ENCODE results near the gene CPXM2.
"Not testable (repeated sequence)": the region's sequence is repeated elsewhere in the genome, so short reads cannot be mapped to it uniquely, and the experiment has no call there.

CPXM2 gene

DNA sequence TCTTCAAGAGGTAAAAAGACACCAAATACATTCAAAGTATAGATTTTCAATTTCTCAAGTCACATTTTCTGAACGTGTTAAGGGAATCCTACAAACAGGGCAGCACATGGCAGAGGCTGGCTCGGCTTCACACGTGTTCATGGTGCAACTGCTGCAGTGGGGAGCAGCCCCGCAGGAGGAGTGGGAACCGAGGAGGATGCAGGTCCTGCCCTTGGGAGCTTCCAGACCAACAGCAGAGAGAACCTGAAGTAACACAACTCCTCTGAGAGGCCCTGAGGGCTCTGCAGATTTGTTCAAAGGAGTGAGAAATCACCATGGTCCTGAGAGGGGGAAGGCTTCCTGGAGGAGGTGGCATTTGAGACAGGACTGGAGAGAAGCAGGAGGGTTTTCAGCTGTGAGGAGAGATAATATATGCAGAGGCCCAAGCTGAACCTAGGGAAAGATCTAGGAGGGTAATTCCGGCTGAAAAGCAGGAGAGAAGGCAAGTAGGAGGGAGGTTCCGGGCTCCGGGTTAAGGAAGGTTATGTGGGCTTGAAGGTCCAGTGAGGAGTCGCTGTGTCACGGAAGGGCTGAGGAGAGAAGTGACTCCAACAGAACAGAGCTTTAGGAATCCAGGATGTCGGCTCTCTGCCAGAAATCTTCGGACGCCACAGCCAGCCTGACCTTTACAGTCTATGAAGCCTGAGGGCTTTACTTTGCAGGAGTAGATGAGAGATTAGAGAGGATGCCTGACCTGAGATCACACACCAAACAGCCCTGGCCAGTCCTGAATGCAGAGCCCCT lies 148.0 kb downstream of the CPXM2 start:
- no peak for DNase-seq

DNA sequence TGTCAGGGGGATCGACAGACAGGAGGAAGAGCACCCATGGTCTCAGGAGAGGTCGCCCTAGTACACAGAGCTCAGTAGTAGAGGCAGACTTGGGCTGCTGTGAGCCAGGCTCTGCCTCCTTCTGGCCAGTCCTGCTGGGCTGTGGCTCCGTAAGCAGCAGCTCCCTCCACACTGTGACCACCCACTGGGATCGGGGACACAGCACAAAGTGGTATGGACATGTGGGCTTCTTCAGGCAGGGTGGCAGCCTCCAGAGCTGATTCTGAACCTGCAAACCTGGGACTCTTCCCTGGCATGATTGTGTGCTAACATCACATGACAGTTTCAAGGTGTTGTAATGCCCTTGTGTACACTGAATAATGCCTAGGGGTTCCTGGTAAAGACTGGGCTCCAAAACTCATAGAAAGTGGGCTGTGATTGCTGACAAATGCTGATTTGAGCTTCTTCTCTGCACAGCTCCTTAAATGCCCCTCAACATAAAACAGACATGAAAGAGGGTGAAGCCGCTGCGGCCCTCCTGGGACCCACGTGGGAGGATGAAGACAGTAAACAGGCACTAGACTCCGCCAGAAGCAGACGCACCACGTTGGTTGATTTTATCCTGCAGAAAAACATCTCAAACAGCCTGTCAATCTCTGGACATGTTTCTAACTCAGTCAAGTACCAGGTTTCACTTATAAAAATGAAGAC lies 148.7 kb downstream of the CPXM2 start:
- no peak for DNase-seq

DNA sequence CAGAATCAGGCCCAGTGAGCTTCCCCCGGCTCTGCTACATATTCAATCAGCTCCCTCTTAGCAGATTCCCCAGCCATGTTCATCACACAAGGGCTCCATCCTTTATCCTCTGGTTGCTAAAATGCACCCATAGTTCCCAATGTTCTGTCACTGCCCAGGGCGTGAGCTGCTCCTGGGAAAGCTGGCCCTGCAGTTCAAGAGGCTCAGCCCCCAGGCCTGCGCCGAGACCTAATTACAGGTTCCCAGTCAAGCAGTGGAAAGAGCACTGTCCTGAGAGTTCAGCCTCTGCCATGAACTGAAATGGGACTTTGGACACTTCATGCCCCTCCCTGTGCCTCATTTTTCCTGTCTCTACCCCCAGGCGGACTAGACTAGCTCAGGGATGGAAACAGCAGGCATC lies 149.9 kb downstream of the CPXM2 start:
- no peak for DNase-seq

DNA sequence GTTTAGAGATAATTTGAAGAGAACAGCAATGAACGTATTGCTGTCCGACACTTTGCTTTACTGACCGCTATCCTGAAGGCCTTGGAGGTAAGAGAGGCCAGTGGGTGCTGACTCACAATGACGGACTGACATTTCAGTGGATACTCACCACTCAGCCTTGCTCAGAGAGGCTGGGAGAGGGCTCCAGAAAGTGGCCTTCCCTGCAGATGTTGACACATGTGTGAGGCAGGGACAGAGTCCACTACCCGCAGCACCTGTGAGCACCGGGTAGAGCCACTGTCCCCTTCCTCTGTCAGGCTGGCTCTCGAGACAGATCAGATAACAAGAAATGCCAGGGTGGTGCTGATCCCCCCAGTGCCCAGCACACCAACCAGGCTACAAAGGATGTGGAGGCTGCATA lies 150.5 kb downstream of the CPXM2 start:
- DNase-seq: no peak

DNA sequence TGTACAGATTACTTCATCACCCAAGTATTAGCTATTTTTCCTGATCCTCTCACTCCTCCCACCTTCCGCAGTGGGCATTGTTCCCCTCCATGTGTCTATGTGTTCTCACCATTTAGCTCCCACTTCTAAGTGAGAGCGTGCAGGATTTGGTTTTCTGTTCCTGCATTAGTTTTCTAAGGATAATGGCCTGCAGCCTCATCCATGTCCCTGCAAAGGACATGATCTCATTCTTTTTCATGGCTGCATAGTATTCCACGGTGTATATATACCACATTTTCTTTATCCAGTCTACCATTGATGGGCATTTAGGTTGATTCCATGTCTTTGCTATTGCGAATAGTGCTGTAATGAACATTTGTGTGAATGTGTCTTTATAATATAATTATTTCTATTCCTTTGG lies 154.7 kb downstream of the CPXM2 start:
- not testable (repeated sequence) for DNase-seq

DNA sequence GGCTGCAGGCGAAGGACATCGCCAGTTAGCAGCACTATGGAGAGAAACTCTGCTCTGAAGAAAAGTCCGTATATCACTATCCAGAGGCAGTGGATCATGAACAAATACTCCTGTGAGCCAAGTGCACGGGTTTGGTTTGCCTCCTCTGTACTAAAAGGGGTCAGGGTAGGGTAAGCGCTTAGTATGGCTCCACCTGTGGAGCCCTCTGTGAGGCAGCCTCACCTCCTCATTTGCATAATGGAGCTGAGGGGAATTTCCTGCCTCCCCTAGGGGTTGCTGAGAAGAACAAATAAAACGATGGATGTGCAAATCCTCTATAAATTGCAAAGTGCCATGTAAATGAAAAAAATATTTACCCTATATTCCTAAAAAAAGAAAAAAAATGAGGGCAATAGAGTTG lies 162.1 kb downstream of the CPXM2 start:
- no peak for DNase-seq

DNA sequence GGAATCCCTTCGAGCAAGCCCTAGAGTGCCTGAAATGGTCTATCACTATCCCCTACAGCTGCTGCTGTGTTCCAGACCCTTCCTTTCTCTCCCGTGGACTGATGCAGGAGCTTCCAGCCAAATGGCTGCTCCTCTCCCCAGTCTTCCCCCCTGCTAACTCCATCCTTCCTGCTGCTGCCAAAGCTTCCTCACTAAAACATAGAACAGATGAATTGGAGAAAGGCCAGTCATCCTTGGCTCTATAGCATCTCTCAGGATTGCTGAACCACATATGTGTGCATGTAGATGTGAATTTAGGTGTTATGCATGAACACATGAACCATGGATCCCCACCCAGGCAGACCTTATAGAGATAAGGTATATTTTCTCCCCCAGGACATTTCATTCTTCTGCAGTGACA lies 164.8 kb downstream of the CPXM2 start:
- no peak for DNase-seq

DNA sequence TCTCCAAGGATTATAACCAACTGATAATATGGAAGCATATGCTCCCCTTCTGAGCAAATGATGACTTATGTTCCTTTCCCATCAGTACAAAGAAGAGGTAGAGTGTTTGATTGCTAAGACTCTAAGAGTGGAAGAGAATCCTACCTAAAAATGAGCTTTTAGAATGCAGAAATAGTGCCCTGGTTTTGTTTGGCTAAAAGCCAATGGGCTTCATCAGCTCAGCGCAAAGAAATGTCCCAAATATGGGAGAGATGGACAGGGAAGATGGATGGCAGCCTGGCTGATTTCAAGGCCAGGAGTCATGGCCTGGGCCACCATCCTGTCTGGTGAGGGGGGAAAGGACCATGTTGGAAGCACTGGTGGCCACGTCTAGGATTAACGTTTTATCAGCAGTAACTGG lies 165.2 kb downstream of the CPXM2 start:
- DNase-seq: no peak

DNA sequence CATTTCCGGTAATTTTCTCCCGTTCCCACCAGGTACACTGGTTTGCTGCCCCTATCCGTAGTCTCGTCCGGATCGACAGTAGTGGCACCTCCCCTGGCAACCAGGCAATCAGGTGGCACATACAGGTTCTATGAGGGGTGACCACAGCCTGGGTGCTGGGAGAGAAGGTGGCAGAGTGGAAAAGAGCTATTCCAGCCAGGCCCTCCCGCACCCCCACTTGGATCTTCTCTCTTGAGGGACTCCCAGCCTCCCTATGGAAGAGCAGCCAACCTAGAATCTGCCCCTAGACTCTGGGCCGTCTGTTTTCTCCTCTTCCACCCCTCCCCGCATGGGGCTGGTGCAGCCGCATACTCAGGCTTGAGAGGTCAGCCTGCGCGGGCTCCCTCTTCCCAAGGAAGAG lies 166.9 kb downstream of the CPXM2 start:
- no peak for DNase-seq

DNA sequence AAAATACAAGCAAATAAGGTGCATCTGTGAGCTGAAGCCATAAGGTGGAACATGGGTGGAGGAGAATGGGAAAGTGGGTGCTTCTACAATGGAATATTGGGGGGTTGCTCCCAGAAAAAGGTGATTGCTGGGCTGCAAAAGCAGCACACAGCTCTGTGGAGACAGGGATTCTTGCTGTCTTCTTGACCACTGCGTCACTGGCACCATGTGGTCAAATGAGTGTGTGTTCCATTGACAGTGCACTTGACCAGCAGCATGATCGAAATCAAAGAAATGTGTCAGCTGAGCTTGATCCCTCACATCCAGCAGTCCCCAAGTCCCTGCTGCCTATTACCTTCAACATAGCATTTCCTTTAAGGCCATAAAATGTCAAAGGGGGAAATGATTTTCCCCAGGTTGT lies 169.3 kb downstream of the CPXM2 start:
- DNase-seq: no peak

DNA sequence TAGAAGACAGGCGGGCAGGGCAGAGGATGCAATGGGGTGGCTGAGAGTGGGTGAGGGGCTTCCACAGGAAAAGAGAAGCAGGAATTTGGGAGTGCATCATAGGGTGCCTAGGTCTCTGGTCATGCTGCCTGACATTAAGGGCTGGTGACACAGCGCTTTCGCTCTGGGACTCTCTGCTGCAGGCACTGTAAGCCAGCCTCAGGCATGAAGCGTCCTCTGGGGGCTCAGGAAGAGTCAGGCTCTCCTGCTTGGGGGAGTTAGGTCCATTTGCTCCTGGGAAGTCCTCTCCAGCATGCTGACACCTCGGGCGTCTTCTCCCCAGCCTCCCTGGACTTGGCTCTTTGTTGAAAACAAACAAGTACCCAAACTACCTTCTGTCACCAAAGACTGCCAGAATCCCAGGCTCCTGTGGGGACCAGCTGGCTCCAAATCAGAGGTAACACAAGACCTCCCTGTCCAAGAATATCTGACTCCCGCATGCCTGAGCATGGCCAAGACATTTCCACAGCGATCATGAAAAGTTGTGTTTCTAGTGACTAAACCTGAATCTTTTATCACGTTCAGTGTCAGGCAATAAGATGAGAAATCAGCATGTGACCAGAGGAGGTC lies 170.1 kb downstream of the CPXM2 start:
- DNase-seq: no peak

DNA sequence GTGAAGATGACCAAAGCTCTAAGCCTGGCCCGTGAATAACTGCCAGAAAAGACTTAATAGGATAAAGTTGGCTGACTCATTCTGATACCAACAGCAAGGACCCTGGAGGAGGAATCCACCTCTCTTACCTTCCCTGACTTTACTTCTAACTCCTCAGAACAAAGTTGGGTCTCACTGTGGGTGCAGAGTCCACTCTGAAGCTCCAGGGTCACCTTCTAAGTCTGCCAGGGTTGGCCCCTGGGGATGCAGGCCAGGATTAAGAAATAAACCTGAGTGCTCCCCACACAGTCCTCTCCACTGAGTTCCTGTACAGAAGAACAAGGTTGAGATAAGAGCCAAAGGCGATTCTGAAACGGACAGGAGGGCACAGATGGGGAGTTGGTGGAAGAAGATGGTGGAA lies 171.1 kb downstream of the CPXM2 start:
- no peak for DNase-seq

DNA sequence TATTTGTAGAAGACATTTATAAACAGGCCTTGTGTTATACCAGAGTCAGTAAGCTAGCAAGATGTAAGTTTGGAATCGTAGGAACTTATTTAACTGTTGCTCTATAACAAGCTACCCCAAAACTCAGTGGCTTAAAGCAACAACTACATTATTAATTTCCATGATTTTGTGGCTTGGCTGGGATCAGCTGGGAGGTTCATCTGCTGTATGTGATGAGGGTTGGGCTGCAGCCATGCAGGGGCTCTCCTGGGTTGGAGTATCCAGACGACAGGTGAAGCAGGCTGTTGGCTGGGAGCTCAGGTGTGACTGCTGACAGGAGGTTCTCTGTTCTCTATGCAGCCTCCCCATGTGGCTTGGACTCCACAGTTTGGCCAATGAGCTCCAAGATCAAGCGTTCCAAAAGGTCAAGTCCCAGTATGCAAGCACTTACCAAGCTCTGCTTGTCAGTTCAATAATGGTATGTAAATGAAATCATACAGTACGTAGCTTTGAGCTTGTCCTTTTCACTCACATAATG lies 173.0 kb downstream of the CPXM2 start:
- DNase-seq: no peak

DNA sequence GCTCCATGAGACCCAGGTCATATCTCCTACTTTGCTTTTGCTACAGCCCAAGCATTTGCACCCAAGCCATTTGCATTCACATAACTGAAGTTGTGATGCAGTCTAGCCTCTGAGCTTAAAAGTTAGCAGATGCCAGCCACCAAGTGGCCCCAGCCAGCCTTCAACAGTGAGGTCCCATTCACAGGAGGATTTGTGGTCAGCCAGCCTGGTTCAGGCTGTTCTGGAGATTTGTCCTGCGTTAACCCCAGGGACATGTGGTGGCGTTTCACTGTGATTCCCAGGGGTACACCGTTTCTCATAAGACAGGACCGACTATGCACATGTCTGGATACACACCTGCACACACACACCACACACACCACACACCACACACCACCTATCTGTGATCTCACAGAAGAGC lies 174.3 kb downstream of the CPXM2 start:
- no peak for DNase-seq

DNA sequence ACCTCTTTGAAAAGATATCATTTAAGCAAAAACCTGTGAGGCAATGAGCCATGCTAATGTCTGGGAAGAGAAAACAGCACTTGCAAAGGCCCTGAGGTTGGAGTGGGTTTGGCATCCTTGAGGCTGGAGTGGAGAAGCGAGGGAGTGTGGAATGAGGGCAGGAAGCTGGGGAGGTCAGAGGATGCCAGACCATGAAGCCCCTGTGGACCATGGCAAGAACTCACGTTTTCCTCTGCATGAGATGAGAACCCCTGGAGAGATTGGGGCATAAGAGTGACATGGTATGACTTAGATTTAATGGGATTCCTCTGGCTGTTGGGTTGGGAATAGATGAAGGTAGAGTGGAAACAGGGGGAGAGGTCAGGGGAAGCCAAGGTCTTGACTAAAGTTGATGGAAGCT lies 176.1 kb downstream of the CPXM2 start:
- no peak for DNase-seq

DNA sequence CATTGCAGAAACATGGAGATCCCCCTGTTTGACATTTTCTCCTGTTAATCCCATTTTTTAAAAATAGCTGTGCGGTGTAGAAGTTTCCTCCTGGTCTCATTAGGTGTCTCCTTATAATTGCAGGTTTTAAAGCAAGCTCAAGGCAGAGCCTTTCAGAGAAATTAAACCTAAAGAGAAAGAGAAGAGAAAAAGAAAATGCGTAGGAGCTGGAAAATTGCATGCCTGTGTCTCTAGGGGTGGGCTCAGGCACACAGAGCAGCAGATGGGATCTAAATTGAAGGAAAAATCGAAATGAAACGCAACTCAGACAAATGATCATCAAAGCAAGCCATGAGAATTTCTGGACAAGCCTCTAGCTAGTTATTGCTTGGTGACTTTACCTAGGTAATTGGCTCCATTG lies 185.4 kb downstream of the CPXM2 start:
- DNase-seq: no peak

DNA sequence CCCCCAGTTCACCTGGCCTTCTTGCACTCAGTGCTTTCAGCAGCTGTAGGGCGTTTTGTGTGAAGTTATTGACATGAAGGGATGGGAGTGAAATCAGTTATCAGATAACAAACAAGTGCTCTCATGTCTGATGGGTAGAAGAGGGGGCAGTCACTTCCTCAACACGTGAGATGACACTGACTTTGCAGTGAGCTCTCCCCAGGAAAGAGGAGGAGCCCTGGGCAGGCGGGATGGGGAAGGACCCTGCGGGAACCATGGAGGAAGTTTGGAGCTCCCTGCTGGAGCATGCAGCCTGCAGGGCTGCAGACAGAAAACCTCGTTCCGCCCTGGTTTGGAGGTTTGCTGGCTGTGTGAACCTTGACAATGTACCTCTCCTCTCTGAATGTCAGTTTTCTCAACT lies 186.8 kb downstream of the CPXM2 start:
- no peak for DNase-seq

DNA sequence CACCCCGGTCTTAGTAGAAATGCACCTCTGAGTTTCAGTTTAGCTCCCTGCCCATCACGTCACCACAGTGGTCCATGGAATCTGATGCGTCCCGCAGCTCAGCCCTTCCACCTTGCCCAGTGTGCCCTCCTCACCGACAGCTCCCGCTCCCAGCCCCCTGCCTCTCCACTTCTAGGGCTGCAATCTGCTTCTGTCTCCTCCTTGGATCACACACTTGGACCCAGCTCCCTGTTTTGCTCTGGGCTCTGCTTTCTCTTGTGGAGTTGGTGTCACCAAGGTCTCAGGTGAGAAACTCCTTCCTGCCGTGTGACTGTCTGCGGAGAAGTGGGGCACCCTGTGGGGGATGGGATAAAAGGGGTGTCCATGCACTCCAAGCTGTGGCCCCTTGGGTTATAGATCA lies 187.5 kb downstream of the CPXM2 start:
- DNase-seq: no peak

DNA sequence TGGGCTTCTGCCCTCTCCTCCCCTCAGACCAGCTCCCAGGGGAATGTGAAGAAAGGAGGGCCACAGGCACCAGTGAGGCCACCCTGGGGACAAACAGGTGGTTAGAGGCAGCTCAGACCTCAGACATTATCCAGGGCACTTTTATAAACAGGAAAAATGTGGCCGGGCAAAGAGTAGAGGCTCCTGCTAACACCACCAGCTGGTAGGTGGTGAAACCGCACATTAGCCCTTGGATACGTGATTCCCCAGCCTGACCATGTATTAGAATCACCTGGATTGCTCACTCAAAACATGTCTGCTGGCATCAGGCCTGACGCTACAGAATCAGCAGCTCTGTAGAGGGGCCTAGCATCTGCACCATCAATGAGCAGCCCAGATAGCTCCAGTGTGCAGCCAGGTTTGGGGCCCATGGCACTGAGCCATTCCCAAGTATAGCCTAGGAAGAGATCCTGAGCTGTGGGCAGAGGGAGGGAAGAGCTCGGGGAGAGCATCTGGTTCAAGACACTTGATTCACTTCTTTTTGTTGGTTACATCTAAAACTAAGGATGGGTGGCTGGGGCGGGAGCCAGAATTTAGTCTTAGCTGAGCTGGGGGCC lies 188.3 kb downstream of the CPXM2 start:
- no peak for DNase-seq
